Measurements from ENCODE around the gene EYA4. TPM values are rescaled to one million over a fixed set of nuclear protein-coding genes. Genes with fewer than 3 reads are reported as not detected.
"Not testable (repeated sequence)": the region's sequence is repeated elsewhere in the genome, so short reads cannot be mapped to it uniquely, and the experiment has no call there.

The EYA4 gene
- total RNA-seq, 1 experiment from 2014 or later = 0.24 TPM

DNA sequence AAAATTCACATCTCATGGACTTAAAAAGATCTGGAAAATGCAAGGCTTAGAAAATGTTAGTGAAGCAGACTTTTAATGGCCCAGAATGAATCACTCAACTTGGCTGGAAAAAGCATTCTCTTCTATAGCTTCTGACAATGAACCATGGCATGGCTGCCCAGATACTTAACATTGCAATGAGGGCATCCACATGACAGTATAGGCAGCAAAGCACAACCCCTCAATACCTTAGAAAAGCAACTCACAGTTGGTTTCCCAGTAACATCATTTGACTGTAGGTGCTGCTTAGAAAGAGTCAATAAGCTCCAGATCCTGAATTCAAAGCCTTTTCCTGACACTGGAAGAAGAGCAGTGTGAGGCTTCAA is 155.8 kb downstream of the EYA4 start:
- H3K36me3 Mint-ChIP-seq = no peaks in the 10 kb centered on the region
- no peaks in the 10 kb centered on the region for H3K9me3 Mint-ChIP-seq
- DNase-seq (ENCODE audit: low spot score) (no peak), ATAC-seq (no peak)
- H3K4me1 Mint-ChIP-seq = peaks cover 14% of the 10 kb centered on the region
- ChIA-PET POLR2A (no interaction called here), CTCF (no interaction called here)
- no peaks in the 10 kb centered on the region for H3K27me3 Mint-ChIP-seq (ENCODE audit: low read depth)
- H3K4me3 Mint-ChIP-seq = no peak overlapping the region
- TF ChIP-seq CREM (CRISPR knock-in tag; IDR thresholded peaks at IDR 0.05) = no peak
- TF ChIP-seq KAT7 (CRISPR knock-in tag; IDR thresholded peaks at IDR 0.05; ENCODE audit: borderline replicate concordance) = no peak
- no peak for TF ChIP-seq ZNF121 (CRISPR knock-in tag; IDR thresholded peaks at IDR 0.05)
- TF ChIP-seq ZNF138 (CRISPR knock-in tag; conservative IDR thresholded peaks at IDR 0.05) = no peak
- H3K27ac Mint-ChIP-seq = no peak overlapping the region

DNA sequence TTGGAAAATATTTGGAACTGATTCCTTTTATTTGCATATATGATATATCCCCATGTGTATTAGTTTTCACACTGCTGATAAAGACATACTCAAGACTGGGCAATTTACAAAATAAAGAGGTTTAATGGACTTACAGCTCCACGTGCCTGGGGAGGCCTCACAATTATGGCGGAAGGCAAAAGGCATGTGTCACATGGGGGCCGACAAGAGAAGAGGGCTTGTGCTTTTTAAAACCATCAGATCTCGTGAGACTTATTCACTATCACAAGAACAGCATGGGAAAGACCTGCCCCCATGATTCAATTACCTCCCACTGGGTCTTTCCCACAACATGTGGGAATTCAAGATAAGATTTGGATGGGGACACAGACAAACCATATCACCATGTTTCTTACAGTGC is 156.4 kb downstream of the EYA4 start:
- POLR2A ChIA-PET; DNase-seq (ENCODE audit: low spot score); ATAC-seq; H3K9me3 Mint-ChIP-seq; H3K4me1 Mint-ChIP-seq; H3K36me3 Mint-ChIP-seq; H3K27me3 Mint-ChIP-seq (ENCODE audit: low read depth); CTCF ChIA-PET; H3K4me3 Mint-ChIP-seq; H3K27ac Mint-ChIP-seq: not testable (repeated sequence)

DNA sequence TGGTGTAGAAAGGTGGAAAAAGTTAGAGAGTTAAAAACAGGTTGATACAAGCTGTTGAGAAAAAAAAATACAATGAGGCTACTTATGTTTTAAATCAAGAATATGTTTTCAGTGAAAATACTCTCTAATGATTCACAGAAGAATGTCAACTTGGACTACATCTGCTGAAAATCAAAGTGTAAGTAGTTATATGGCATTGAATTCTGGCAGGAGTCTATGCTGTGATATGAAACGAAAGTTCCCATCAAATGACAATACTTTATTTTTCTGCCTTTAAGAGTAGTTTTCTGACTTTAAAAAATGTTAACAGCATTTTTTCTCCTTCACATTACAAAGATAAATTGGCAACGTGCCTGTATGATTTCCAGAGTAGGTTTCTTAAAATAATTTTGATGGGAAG is 158.3 kb downstream of the EYA4 start:
- Mint-ChIP-seq H3K4me1 (0 out of 2 replicates have a peak, but pooled peaks cover 6% of the 10 kb centered on the region), H3K4me3 (no peak overlapping the region), H3K36me3 (no peaks in the 10 kb centered on the region), H3K9me3 (no peaks in the 10 kb centered on the region), H3K27ac (no peak overlapping the region), H3K27me3 (ENCODE audit: low read depth) (no peaks in the 10 kb centered on the region)
- TF ChIP-seq CREM (CRISPR knock-in tag; IDR thresholded peaks at IDR 0.05) (no peak), ESRRA (CRISPR knock-in tag; IDR thresholded peaks at IDR 0.05; ENCODE audit: borderline replicate concordance) (no peak), GABPB1 (CRISPR knock-in tag; IDR thresholded peaks at IDR 0.05) (no peak), NR2C2 (CRISPR knock-in tag; IDR thresholded peaks at IDR 0.05) (no peak), TP53 (CRISPR knock-in tag; IDR thresholded peaks at IDR 0.05) (no peak), RELA (CRISPR knock-in tag; IDR thresholded peaks at IDR 0.05; ENCODE audit: borderline replicate concordance) (no peak), CBFB (CRISPR knock-in tag; IDR thresholded peaks at IDR 0.05; ENCODE audit: low read depth) (no peak)
- TF ChIP-seq, protein P1, sequence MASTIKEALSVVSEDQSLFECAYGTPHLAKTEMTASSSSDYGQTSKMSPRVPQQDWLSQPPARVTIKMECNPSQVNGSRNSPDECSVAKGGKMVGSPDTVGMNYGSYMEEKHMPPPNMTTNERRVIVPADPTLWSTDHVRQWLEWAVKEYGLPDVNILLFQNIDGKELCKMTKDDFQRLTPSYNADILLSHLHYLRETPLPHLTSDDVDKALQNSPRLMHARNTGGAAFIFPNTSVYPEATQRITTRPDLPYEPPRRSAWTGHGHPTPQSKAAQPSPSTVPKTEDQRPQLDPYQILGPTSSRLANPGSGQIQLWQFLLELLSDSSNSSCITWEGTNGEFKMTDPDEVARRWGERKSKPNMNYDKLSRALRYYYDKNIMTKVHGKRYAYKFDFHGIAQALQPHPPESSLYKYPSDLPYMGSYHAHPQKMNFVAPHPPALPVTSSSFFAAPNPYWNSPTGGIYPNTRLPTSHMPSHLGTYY (CRISPR knock-in tag; IDR thresholded peaks at IDR 0.05) = no peak
- TF ChIP-seq, protein P2, sequence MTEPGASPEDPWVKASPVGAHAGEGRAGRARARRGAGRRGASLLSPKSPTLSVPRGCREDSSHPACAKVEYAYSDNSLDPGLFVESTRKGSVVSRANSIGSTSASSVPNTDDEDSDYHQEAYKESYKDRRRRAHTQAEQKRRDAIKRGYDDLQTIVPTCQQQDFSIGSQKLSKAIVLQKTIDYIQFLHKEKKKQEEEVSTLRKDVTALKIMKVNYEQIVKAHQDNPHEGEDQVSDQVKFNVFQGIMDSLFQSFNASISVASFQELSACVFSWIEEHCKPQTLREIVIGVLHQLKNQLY (CRISPR knock-in tag; IDR thresholded peaks at IDR 0.05) = no peak
- TF ChIP-seq, protein P3, sequence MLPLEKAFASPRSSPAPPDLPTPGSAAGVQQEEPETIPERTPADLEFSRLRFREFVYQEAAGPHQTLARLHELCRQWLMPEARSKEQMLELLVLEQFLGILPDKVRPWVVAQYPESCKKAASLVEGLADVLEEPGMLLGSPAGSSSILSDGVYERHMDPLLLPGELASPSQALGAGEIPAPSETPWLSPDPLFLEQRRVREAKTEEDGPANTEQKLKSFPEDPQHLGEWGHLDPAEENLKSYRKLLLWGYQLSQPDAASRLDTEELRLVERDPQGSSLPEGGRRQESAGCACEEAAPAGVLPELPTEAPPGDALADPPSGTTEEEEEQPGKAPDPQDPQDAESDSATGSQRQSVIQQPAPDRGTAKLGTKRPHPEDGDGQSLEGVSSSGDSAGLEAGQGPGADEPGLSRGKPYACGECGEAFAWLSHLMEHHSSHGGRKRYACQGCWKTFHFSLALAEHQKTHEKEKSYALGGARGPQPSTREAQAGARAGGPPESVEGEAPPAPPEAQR (CRISPR knock-in tag; IDR thresholded peaks at IDR 0.05) = no peak
- TF ChIP-seq, protein P4, sequence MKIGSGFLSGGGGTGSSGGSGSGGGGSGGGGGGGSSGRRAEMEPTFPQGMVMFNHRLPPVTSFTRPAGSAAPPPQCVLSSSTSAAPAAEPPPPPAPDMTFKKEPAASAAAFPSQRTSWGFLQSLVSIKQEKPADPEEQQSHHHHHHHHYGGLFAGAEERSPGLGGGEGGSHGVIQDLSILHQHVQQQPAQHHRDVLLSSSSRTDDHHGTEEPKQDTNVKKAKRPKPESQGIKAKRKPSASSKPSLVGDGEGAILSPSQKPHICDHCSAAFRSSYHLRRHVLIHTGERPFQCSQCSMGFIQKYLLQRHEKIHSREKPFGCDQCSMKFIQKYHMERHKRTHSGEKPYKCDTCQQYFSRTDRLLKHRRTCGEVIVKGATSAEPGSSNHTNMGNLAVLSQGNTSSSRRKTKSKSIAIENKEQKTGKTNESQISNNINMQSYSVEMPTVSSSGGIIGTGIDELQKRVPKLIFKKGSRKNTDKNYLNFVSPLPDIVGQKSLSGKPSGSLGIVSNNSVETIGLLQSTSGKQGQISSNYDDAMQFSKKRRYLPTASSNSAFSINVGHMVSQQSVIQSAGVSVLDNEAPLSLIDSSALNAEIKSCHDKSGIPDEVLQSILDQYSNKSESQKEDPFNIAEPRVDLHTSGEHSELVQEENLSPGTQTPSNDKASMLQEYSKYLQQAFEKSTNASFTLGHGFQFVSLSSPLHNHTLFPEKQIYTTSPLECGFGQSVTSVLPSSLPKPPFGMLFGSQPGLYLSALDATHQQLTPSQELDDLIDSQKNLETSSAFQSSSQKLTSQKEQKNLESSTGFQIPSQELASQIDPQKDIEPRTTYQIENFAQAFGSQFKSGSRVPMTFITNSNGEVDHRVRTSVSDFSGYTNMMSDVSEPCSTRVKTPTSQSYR (CRISPR knock-in tag; IDR thresholded peaks at IDR 0.05) = no peak
- TF ChIP-seq, protein P5, sequence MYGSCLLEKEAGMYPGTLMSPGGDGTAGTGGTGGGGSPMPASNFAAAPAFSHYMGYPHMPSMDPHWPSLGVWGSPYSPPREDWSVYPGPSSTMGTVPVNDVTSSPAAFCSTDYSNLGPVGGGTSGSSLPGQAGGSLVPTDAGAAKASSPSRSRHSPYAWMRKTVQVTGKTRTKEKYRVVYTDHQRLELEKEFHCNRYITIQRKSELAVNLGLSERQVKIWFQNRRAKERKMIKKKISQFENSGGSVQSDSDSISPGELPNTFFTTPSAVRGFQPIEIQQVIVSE (CRISPR knock-in tag; IDR thresholded peaks at IDR 0.05; ENCODE audit: borderline replicate concordance) = no peak
- ChIA-PET POLR2A (no interaction called here), CTCF (no interaction called here)
- DNase-seq (ENCODE audit: low spot score) (no peak), ATAC-seq (no peak)
